ENCODE measurements around the gene GPBAR1.
A peak's percentile ranks its signal among the peaks of the same experiment; 100 is the strongest.

The GPBAR1 gene

DNA sequence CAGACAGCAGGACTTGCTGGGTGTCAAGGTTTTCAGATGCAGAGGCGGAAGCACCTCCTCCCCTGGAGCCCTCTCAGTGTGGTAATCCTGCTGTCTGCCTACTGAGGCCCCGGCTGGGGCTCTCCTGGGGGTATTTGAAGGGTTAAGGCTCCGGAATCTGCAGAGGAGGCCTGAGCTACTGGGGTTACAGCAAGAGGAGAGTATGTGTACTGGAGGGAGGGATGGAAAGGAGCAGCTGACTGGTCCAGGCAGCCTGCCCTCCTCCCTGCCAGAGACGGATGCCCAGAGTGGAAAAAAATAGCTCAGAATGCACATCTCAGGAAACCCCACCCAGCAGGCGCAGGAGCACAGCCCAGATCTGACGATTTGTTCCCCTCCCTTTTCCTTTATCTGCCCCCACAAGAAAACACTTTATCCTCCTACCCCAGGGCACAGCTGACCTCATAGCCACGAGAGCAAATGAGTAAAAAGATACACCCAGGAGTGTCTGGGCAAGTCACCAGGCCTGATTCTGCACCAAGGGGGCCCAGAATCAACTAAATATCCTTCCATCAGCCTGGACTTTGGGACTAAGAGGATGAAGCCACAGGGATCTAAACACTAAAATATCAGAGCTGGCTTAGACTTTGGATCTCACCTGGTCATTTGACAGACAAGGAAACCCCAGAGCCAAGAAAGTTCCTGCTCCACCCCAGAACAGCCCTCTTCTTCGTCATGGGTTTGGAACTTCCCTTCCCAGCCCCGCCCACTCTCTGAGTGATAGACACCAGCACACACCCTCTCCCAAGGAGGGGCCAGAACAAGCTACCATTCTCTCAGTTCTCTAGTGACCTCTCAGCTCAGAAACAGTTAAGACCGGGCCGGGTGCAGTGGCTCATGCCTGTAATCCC lies 26.0 kb downstream of the GPBAR1 start:
- no peak for DNase-seq

DNA sequence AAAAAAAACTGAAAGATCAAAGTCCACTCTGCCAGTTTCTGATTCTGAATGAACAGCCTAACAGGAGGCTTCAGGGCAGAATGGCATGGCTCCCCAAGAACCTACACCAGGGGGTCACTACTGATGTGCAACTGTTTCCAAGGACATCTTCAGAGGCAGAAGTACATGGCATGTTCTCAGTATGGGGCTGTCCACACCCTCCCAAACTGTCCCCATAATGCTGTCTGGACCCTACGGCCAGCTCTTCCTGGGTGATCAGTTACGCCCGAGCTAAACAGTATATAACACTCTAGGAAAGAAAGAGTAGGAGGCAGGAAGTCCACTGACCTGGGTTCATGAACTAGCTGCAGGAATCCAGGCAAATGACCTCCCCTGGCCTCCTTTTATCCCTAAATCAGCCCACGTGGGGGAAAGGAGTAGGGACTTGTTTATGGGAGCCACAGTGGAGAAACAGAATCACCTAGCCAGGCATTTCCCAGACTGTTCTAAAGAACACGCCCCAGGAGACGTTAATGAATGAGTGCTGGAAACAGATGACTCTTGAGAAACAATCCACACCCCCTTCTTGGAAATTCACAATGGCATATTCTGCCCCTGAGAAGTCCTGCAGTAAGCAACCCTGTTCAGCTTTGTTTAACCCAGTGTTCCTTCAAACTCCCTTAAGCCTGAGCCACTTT lies 29.0 kb downstream of the GPBAR1 start:
- no peak for DNase-seq

DNA sequence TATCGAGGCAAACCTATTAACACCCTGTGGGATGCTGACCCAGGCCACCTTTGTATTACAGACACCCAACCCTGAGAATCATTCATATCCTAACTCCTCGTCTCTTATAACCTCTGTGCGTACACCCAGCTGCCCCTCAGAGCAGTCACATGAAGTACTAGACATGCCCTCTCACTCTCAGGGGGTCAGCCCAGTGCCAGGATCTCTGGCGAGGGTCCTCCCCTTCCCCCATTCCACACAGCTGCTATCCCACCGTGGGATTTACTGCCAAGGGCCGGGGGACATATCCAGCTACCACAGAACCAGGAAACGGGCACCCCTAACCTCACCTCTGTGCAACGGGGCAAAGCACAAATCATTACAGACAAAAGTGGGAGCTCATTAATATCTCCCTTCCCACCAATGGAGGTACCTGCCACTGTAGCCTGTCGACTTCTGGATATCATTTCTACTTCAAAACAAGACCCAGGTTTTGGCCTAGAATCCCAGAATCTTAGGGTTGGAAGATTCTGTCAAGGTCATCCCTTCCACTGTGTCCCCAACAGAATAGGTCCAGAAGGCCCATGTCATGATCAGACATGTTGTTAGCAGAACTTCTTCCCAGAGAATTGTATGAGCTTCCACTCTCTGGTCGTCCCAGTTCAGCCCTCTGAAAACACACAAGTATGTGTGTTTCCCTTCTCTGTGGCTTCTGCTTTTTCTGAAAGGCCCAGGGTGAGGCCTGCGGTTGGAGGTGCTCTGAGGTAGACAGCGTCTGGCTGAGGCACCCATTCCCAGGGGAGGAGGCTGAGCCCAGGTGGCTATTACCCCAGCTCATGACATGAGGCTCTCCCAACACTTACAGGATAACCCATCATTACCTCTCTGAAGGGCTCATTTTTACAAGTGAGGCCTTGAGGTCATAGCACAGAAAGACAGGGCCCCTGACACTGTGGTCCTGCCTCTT lies 29.8 kb downstream of the GPBAR1 start:
- no peak for DNase-seq

DNA sequence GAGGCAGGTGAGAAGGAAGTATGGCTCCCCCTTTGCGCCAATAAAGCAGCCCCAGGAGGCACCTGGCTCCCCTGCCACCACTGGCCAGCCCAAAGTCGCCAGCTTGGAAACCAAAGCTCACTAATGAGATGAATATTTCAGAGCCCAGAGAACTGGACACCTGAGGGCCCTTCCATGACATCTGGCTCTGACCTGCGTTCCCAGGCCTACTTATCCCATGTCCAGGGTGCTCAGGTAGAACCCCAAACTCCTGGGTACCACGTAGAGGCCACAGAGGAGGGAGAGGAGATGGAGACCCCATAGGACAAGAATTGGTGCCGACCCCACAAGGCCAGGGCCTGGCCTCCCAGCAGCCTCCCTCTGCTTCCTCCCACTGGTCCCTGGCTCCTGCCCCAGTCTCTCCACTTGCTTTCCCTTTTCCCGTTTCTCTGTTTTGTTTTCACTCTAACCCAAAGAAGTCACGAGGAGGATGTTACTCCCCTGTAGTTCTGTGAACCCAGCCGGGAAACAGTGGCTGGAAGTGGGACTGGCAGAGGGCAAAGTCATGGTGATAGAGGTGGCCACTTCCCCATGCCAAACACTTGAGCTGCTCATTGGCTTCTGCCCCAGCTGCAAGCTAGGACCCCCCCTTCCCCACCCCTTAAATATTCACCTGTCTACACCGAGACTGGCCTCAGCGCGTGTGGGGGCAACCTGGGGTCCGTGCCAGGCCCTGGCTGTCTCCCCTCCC lies 30.7 kb downstream of the GPBAR1 start:
- DNase-seq = no peak

DNA sequence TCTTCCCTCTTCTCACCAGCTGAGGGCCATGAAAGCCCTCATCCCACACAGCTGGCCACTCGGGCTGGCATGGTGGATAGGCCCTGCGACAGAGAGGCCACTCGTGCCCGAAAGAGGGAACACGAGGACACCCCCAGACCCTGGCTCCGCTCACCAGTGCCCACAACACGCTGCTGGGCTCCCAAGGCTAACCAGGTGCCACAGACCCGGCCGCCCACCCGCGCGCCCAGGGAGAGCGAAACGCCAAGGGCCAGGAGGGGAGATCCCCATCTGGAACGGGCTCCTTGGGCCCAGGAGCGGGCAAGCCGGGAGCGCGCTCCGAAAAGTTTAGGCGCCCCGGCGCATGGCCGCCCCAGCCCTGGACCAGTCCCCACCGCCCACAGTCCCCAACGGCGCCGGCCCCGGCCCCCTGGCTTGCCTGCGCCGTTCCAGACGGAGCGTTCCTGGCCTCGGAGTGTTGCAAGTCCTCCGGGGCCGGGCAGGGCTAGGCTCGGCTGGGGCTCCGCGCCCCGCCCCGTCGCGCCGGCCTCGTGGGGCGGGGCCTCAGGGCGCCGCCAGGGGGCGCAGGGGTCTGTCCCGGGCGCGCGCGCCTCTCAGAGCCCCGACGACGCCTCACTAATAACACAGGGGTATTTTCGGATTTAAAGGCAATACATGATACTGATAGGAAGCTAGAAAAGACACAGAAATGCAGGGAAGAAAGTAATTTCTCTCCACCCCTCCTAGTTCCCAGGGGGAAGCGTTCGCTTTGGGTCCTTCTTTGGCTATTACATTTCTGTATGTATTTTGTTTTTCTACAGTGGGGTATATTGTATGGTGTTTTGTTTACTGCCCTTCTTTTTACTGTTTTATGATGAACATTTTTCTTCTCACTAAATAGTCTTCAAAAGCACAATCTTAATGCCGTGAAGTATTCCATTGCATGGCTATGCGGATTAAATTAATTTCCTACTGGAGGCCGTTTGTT lies 31.5 kb downstream of the GPBAR1 start, which contains the start of gene TMBIM1:
TMBIM1 (minus strand) TSS at position 456 of the 967 bp plus-strand sequence. CDS start 10,362 bp downstream, outside the sequence.
- DNase-seq = no peak

DNA sequence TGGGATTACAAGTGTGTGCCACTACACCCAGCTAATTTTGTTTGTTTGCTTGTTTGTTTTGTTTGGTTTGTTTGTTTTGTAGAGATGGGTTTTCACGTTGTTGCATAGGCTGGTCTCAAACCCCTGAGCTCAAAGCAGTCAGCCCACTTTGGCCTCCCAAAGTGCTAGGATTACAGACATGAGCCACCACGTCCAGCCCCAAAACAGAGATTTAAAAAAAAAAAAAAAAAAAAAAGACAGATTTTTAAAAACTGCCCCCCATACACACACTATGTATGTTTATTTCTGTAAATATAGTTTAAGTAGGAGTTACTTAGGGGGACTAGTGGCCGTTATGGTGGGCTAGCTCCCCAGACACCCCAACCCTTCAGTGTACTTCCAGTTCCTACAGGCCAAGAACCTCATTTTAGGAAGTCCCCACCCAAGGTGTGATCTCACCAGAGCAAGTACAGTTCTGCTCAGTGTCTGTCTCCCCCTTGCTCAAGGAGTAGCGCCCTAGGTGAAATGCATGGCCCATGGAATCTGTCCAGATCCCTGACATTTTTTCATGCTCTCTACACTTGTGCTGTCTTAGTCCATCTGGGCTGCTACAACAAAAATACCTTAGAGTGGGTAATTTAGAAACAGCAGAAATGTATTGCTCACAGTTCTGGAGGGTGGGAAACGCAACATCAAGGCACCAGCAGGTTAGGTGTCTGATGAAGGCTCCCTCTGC lies 33.1 kb downstream of the GPBAR1 start:
- no peak for DNase-seq

DNA sequence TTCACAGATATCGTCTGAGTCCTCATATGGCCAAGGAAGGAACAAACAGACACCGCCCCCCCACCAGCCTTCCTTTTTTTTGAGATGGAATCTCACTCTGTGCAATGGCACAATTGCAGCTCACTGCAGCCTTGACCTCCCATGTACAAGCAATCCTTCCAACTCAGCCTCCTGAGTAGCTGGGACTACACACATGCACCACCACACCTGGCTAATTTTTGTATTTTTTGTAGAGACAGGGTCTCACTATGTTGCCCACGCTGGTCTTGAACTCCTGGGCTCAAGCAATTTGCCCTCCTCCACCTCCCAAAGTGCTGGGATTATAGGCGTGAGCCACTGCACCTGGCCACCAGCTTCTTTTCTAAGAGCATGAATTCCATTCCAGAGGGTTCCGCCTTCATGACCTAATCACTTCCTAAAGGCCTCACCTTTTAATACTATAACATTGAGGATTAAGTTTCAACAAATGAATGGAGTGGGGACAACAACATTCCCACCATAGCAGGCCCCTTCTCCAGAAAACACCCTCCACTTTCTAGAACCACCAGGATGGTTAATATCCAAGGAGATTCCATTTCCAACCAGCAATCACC lies 33.7 kb downstream of the GPBAR1 start:
- DNase-seq = no peak

DNA sequence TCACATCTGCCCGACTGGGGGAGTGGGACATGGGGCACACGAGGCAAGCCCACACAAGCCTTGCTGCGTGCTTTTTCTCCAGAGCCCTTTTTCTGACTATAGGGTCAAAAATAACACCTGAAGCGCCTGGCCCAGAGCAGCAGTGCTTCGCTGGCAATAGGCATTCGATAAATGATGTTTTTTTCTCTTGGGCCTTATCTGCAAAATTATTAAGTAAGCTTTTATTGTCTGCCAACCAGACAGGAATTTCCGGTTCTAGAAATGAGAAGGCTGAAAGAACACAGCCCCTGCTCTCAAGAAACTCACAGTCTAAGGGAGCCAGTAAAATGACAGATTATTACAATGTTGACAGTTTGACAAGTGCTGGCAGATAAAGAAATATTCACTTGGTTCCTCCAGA lies 34.2 kb downstream of the GPBAR1 start:
- no peak for DNase-seq

DNA sequence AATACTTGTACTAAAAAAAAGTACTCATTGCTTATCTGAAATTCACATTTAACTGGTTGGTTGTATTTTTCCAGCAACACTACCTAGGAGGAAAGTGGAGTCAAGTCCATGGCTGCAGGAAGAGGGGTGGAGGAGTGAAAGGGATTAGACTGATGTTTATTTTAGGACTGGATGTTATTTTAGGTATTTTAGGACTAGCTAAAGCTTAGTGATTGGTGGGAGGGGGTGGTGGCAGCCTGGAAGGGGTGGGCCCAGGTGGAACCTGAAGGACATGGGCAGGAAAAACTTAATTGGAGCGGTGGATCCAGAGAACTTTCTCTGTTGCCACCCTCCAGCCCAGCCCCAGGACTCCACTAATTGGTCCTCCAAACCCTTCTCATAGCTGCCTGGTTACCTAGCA lies 35.4 kb downstream of the GPBAR1 start:
- no peak for DNase-seq

DNA sequence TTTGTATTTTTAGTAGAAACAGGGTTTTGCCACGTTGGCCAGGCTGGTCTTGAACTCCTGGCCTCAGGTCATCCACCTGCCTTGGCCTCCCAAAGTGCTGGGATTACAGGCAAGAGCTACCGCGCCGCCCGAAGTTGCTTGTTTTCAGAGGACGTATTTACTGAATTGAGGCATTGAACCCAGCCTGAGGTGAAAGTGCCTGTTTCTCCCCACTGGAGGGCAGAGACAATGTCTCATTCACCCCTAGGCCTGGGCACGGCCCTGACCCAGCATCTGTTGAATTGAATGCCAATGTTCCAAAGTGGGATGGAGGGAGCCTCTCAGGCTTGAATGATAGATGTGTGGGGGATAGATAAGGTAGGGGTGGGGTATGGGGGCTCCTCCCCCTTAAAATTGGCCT lies 36.0 kb downstream of the GPBAR1 start:
- DNase-seq = no peak

DNA sequence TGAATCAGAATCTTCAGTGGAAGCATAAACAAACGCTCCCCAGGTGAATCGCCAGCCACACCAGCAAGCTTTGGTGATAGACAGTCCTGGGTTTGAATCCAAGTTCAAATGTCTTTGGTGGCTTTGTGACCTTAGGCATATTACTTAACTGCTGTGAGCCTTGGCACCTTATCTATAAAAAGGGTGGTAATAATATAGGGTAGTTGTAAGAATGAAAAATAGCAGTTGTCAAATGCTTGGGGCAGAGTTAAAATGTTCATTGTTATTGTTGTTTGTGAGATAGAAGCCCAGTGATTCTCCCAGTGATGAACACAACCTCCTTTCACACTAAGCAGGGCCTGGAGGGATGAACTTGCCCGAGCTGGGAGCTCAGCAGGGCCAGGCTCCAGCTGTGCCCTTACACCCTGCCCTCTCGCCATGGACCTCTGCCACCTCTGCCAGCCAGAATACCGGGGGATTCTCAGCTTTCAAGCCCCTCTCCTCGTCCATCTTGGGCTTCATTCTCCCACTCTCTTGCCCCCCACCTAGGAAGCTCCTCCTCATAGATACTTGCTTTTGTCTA lies 37.6 kb downstream of the GPBAR1 start:
- no peak for DNase-seq

DNA sequence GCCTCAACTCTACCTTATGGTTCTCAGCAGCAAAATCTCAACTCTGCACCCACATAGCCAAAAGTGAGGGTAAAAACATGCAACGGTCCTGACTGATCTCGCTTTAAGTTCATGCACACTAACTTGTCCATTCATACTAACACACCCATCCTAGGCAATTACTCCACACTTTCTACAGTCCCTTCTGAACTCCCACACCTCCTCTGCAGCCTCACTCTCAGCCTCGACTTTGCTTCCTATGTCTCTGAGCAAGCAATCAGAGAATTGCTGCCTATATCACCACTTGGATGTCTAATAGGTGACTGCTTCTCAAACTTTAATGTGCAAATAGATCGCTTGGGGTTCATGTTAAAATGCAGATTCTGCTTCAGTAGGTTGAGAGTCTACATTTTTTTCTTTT lies 39.3 kb downstream of the GPBAR1 start:
- DNase-seq = no peak

DNA sequence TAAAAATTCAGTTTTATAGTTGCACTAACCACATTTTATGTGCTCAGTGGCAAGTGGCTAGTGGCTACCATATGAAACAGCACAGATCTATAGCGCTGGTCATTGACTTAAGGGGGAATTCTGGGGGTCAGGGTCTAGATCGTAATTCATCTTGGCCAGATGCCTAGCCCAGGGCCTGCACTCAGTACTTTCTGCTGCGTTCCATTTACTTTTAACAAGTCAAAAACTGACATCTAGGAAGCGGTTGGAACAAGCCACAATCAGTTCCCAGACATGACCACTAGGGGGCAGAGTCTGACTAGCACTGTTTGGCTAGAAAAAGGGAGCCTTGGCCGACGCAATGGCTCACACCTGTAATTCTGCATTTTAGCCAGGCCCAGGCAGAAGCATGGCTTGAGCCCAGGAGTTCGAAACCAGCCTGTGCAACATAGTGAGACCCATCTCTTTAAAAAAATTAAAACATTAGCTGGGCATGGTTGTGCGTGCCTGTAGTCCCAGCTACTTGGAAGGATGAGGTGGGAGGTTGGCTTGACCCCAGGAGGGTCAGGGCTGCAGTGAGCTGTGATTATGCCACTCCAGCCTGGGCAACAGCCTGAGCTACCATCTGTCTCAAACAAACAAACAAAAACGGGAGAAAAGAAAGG lies 40.5 kb downstream of the GPBAR1 start:
- peak; percentile 80 for DNase-seq

DNA sequence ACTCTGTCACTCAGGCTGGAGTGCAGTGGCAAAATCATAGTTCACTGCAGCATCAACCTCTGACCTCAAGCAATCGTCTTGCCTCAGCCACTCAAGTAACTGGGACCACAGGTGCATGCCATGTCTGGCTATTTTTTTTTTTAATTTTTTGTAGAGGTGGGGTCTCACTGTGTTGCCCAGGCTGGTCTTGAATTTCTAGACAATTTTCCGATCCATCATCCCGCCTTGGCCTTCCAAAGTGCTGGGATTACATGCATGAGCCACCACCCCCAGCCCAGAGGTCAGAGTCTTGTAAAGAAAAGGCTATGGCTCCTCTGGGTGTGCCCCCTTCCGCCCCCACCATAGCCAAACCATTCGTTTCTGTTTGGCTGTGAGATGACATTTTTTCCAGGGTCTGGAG lies 44.6 kb downstream of the GPBAR1 start:
- DNase-seq = no peak

DNA sequence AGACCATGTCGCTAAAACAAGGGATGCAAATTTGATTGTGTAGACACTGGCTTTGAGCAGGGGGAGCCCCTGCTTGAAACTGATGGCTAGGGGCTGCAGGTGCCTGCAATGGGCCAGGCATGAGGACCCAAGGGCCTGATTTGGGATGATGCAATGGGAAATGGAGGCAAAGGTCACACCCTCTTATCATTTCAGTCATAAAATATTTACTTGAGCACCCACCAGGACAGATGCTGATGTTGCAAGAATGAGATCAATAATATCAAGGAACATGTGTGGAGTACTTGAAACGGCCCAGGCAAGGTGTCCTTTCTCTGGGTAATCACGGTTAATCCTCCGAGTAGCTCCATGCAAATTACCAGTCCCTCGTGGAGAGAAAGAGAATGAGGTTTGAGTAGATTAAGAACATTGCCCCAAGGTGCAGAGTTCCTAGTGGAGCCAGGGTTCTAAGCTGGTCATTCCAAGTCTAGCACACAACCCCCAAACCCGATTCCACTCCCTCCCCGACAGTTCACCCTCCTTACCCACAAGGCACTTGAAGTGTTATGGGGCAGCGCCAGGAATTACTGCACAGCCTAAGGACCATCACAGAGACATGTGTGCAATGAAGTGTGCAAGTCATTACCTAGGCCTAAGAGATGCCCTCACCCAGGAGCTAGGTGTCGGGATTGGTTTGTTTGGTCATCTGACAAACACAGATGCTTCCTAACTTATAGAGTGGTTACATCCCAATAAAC lies 45.5 kb downstream of the GPBAR1 start:
- no peak for DNase-seq

DNA sequence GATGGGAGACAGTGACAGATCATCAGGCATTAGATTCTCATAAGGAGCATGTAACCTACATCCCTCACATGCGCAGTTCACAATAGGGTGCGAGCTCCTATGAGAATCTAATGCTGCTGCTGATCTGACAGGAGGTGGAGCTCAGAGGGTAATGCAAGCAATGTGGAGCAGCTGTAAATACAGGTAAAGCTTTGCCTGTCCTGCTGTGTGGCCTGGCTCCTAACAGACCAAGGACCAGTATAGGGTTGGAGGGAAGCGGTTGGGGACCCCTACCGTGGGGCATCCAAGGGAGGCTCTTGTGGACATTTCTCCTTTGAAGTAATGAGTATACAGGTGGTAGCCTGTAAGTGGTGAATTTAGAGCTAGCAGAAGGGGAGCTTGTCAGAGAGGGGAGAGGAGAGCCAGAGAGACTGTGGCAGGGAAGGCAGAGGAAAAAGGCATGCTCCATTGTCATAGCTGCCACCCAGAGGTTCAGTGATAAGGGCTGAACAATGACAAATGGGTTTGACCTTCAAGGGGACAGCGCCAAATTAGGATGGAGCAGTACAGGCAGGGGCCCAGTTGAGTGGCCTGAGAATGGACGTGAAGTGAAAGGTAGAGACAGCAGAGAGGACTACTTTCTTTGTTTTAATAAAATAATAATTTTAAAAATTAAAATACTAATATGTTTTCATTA lies 46.7 kb downstream of the GPBAR1 start:
- no peak for DNase-seq

DNA sequence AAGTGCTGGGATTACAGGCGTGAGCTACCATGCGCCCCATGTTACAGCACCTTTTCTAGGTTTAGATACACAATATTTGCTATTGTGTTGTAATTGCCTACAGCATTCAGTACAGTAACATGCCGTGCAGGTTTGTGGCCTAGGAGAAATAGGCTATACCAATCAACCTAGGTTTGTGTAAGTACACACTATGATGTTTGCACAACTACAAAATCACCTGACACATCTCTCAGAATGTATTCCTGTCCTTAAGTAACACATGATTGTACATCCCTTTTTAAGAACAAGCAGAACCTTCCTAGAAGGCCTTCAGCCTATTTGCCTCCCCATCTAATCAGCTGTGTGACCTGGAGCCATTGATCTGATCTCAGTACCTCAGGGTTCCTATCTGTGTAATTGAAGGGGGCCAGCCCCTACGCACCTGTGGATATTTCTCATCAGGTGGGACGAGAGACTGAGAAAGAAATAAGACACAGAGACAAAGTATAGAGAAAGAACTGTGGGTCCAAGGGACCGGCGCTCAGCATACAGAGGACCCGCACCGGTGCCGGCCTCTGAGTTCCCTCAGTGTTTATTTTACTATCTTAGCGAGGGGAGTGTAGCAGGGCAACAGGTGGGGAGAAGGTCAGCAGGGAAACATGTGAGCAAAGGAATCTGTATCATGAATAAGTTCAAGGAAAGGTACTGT lies 50.2 kb downstream of the GPBAR1 start:
- no peak for DNase-seq

Data from NCI-H1105 (cell line).